ENCODE measurements around the gene SMAD6.

GRCh38 chr15:66766282-66767230 lies 64.5 kb downstream of the SMAD6 start:
- TF ChIP-seq CTCF (IDR thresholded peaks at IDR 0.05) (no peak), POLR2A (IDR thresholded peaks at IDR 0.05) (no peak)

Measured in right lobe of liver (tissue), 4 donors.